ENCODE measurements around the gene HFE.

The HFE gene

GRCh38 chr6:26133730-26134129 lies 46.5 kb downstream of the HFE start:
- no peak for DNase-seq (ENCODE audit: low spot score)

- DNase-seq (ENCODE audit: low spot score): no peak
Observed at GRCh38 chr6:26136321-26136720, 49.1 kb downstream of the HFE start.

DNA sequence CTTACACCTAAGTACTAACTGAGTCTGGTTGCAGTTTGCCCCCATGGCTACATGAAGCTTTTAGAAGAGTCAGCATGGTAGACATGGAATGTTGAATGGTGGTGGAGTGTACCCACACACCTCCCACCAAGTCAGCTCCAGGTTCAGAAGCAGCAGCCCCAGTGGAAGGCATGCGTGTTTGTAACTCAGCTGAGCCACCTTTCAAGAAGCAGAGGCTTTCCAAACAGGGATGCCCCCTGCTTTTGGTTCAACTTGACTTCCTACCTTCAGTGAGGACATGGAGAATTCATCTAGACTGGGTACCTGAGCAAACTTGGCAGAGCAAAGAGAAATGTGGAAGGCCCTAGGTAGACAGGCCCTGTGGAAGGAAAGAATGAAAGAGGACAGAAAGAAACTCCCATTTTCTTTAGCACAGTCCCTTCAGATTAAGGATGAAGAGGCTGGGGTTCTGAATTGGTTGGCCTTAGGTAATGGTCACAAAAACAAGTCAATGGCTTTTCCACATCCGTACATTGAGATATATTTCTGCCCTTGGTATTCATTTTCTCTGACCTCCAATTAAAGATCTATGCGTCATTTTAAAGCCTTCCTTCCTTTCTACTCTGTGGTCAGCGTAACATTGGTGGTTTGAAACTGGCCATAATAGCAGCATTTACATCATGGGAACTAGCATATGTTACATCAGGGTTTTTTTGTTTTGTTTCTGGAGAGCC lies 53.2 kb downstream of the HFE start:
- DNase-seq (ENCODE audit: low spot score): no peak

- DNase-seq (ENCODE audit: low spot score): no peak
Observed at GRCh38 chr6:26140967-26141294, 53.7 kb downstream of the HFE start.

- peak; percentile 90 for DNase-seq (ENCODE audit: low spot score)
Observed at GRCh38 chr6:26141378-26141904, 54.2 kb downstream of the HFE start.

- DNase-seq (ENCODE audit: low spot score): no peak
Observed at GRCh38 chr6:26142026-26142425, 54.8 kb downstream of the HFE start.
